LNCAP (cell line): ENCODE measurements around the gene PPL.

ENCODE experiments used
- CTCF ChIP-seq: fragments of 450-650 bp; IDR thresholded peaks from 2 replicates; pipeline ENCODE4 v1.5.1; 2017; ENCODE audit warnings: mild to moderate bottlenecking

The PPL gene

GRCh38 chr16:4966736-4967453 lies 29.9 kb upstream of the PPL start:
- TF ChIP-seq CTCF: no peak

DNA sequence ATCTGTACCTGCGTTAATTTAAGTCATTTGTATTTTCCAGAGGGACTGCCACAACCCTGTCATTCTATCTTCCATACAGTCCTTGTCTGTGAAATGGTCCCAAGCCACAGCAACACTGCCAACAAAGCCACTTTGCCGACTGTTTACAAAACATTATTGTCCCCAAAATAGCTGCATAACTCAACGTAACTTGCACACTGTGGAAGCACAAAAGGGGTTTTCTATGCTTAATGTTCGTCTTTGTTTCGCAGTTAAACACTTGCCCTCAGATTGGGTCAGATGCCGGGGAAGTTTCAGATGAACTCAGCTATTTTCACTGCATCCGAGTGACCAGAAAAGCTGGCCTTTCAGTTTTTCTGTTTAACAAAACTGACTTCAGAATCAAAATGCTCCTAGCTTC lies 25.8 kb upstream of the PPL start:
- no peak for TF ChIP-seq CTCF

GRCh38 chr16:4960579-4960978 lies 23.6 kb upstream of the PPL start:
- no peak for TF ChIP-seq CTCF

DNA sequence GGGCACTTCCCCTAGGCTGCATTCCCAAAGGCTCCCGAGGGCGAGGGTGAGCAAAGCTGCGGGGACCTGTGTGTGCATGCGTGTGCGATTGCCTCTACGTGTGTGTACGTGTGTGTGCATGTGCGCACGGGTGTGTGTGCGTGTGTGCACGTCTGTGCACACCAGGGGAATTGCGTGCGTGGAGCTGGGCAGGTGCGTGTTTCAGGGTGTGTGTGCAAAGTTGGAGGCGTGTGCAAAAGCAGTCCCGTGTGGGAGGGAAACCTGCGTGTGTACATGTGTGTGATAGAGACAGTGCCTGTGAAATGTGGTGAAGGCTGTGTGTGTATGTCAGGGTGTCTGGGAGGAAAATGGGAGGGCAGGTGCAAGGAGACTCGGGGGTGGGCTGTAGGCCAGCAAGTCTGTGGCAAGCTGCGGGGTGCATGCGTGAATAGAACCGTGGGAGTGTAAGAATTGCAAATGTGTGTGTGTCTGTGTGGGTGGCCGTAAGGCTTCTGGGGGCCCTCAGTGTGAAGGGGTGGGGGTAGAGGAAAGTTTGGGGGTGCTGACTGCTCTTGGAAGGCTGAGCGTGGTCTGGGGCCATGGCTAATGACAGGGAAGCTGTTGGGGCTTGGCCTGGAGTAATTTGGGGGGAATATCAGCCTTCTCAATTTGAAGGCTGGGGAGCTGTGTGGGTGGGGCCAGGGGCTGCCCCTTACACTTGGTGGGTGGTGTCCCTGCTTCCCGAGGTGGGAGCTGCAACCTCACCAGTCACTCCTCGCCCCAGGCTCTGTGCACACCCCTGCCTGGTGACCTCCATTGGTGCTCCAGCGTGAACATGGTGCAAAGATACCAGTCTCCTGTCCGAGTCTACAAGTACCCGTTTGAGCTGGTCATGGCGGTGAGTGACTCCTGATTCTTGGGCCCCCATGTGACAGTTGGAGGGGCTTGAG lies 21.8 kb upstream of the PPL start:
- TF ChIP-seq CTCF: no peak

DNA sequence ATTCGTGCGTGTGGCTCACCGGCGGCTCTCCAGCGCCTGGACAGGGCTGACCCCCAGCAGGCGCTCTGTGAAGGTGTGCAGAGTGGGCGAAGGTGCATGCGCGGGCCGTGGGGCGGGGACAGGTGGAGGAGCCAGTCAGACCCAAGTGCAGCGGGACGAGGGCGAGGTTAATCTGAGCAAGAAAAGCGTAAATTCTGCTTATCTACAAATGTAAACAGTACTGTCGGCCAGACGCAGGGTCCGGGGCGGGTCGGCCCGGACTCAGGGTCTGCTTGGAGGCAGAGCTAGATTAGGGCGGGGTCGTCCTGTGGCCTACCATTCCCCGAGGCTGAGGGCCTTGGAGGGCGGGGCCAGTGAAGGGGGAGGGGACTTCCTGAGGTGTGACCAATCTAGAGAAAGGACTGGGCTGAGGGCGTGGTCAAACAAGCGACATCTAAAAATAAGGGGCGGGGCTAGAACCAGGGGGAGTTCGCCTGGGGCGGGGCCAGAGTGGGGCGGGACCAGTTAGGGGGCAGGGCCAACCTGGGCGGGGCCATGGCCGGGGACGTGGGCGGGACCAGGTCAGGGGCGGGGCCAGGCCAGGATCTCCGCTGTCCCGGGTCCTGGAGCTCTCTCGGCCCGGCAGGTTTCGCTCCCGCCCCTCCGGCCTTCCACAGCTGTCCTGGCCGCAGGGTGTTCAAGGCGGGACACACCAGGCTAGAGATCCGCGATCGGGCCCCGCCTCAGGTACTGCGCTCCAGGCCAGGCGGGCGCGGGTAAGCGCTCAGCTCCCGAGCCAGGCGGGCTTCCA lies 21.0 kb upstream of the PPL start, which contains the start of gene SEC14L5:
TSS of gene SEC14L5 (plus strand) at position 611 of the 790 bp plus-strand sequence. CDS start 994 bp downstream, outside the sequence.
- TF ChIP-seq CTCF: no peak

DNA sequence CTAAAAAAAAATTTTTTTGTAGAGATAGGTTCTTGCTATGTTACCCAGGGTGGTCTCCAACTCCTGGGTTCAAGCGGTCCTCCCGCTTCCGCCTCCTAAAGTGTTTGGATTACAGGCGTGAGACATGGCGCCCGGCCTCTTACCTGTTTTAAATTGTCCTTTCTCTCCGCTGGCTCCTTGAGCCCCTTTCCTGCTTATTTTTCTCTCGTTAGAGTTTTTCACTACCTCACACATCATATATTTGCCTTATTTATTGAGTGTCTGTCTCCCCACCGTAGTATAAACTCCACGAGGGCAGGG lies 20.4 kb upstream of the PPL start:
- no peak for TF ChIP-seq CTCF

DNA sequence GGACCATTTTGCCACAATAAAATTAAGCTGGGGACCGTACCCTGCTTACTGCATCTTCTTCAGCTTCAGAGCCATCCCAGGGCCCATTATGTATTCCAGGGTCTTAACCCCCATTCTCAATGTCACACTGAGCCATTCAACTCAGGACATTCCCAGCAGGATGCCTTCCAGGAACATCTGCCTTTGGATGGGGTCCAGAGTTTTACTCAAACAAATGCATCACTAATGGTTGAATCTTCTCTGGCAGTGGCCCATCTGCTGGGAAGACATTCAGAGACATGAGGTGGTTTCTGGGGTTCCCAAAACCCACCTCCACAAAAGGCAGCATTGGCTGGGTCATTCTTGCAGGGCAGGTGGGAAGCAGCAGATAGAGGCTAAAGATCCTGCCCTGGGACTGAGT lies 17.8 kb upstream of the PPL start:
- no peak for TF ChIP-seq CTCF
